22Rv1 (cell line): ENCODE measurements around the gene IQCH.

ENCODE experiments used
- ZFX ChIP-seq: fragments of 450-650 bp; IDR thresholded peaks from 2 replicates; pipeline ENCODE4 v1.6.1; 2017; ENCODE audit warnings: antibody characterized with exemption, borderline replicate concordance
- TF ChIP-seq, protein P1 (sequence below): fragments of 450-650 bp; IDR thresholded peaks from 2 replicates; pipeline ENCODE4 v1.5.1; 2017; ENCODE audit warnings: mild to moderate bottlenecking

DNA sequence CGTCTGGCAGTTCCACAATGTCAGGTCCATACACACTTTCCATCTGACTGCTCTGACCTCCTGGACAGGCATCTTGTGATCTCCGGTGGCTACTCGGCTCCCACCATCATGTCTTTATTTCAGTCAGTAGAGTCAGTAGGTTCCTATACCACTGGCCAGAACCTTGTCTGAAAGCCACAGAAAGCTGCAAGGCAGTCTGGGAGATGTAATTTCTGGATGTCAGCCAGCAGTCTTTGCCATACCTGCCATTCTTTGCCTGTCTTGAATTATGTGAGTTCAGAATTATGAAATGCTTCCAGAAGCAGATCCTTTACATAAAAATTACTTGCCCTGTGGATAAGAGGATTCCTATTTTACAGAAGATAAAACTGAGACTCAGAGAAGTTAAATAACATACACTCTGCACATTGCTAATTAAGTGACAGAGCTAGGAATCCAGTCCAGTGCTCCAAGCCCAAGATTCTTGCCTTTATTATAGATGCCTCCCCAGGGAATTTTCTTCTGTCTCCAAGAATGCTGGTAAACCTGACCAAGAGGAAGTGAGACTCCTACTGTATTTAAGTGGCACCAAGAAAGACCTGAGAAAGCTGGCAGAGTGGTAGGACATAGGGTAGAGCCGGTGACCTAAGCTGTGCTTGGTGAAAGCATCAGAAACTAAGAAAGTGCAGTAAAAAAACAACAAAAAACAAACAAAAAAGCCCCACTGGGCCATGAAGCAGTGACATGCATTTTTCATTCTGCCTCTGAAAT is 75.6 kb downstream of the IQCH start:
- TF ChIP-seq, protein P1, sequence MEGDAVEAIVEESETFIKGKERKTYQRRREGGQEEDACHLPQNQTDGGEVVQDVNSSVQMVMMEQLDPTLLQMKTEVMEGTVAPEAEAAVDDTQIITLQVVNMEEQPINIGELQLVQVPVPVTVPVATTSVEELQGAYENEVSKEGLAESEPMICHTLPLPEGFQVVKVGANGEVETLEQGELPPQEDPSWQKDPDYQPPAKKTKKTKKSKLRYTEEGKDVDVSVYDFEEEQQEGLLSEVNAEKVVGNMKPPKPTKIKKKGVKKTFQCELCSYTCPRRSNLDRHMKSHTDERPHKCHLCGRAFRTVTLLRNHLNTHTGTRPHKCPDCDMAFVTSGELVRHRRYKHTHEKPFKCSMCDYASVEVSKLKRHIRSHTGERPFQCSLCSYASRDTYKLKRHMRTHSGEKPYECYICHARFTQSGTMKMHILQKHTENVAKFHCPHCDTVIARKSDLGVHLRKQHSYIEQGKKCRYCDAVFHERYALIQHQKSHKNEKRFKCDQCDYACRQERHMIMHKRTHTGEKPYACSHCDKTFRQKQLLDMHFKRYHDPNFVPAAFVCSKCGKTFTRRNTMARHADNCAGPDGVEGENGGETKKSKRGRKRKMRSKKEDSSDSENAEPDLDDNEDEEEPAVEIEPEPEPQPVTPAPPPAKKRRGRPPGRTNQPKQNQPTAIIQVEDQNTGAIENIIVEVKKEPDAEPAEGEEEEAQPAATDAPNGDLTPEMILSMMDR: no peak
- no peak for TF ChIP-seq ZFX
